Astrocyte of the cerebellum (primary cell): Measurements from ENCODE around the gene NARS2.

ENCODE experiments used
- DNase-seq: peaks from one replicate; pipeline ENCODE4 v3.0.0-alpha.2; 2011; ENCODE audit warnings: low read depth
- H3K4me3 ChIP-seq: 2 replicates; pipeline ENCODE4 v1.5.1; 2011; ENCODE audit warnings: mild to moderate bottlenecking, low read depth, low read length, moderate library complexity
- in situ Hi-C: cut with HindIII; loops from 2 replicates; pipeline ENCODE4 v1.10.0; 2017; ENCODE audit warnings: low sequenced_read_pairs
- TF ChIP-seq, protein P1 (sequence below): IDR thresholded peaks from 2 replicates; pipeline ENCODE4 v1.5.1; 2012; ENCODE audit warnings: low read length, low read depth, moderate library complexity, mild to moderate bottlenecking; ENCODE audit errors: missing control alignments

The NARS2 gene

DNA sequence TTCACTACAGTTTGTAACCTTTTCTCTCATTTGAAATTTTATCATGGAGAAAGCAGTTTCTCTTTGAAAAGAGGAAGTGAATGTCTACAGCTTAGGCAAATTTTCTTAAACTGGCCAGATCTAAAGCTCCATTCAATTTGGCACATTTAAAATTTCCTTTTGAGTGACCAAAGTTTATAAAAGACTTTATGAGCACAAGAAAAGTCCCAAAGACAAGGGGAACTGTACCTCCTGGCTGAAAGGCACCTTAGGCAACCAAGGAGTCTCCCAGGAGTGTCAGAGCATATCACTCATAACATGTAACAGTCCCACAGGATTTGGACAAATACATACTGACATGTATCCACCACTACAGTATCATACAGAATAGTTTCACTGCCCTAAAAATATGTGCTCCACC, 41.3 kb downstream of the NARS2 start:
- DNase-seq: no peak
- in situ Hi-C loops: no loop called here
- TF ChIP-seq, protein P1, sequence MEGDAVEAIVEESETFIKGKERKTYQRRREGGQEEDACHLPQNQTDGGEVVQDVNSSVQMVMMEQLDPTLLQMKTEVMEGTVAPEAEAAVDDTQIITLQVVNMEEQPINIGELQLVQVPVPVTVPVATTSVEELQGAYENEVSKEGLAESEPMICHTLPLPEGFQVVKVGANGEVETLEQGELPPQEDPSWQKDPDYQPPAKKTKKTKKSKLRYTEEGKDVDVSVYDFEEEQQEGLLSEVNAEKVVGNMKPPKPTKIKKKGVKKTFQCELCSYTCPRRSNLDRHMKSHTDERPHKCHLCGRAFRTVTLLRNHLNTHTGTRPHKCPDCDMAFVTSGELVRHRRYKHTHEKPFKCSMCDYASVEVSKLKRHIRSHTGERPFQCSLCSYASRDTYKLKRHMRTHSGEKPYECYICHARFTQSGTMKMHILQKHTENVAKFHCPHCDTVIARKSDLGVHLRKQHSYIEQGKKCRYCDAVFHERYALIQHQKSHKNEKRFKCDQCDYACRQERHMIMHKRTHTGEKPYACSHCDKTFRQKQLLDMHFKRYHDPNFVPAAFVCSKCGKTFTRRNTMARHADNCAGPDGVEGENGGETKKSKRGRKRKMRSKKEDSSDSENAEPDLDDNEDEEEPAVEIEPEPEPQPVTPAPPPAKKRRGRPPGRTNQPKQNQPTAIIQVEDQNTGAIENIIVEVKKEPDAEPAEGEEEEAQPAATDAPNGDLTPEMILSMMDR: no peak
- H3K4me3 ChIP-seq: no peak overlapping the region

DNA sequence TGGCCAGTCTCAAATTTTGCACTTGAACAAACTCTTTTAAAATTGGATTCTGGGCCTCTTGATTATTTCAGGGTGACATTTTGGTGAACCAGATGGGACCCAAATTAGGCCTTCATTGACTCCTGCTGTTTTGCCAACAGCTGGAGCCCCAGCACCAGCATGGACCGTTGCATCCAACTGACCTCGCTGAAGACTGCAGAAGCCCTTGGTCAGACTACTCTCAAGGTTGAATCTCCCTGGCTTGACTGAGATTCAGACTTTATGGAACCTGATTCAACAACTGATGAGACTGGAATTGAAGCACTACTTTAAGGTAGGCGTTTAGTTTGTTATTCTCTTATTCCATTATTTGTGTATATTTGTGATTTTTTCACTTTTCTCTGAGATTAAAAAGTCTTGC, 41.7 kb downstream of the NARS2 start:
- DNase-seq: no peak
- H3K4me3 ChIP-seq: no peak overlapping the region
- in situ Hi-C loops: no loop called here
- TF ChIP-seq, protein P1: no peak

DNA sequence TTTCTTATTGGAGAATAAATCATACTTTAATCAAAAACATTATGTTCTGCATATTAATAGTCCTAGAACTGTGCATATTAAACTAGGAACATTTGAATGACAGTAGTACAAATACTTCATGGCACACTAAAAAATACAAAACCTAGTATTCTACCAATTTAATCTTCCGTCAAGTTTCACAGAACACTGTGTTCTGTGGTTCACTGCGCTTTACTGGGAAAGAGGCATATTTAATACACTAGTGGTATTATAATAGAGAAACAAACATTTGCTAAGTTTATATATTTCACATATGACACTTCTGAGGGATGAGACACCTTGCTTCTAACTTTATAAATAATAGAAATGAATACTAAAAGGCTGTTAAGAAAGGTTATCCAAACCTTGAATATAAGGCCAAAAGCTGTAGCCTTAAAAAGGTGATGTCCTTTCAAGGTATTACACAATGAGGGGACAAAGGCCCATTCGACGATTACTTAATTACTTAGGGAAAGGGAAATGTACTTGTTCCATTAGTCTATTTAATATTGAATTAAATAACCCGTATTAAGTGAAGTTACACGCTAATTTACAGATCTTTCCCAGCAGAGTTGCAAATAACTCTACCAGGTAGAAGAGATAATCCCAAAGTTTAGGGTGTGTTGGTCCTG, 48.0 kb downstream of the NARS2 start:
- no peak for DNase-seq
- H3K4me3 ChIP-seq: no peak overlapping the region
- TF ChIP-seq, protein P1: no peak
- in situ Hi-C loops: loop anchor here (5.0 kb wide), 1 partner anchor 74 kb away; no protein-coding TSS in a partner anchor

DNA sequence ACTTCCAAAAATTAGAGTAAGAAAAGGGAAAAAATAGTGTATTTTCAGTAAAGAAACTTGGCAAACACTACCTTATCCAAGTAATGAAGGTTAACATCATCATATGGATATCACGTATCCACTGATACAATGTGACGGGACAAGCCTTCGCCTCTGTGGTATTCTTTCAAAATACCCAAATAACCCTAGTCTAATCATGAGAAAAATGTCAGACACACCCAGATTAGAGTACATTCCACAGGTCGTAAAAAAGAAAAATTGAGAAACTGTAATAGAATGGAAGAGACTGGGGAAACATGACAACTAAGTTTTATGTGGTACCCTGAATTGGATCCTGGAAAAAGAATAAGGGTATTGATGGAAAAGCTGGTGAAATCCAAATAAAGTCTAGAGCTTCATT, 48.9 kb downstream of the NARS2 start:
- in situ Hi-C loops: loop anchor here (5.0 kb wide), 1 partner anchor 73 kb away; no protein-coding TSS in a partner anchor
- H3K4me3 ChIP-seq: no peak overlapping the region
- TF ChIP-seq, protein P1: no peak
- no peak for DNase-seq

DNA sequence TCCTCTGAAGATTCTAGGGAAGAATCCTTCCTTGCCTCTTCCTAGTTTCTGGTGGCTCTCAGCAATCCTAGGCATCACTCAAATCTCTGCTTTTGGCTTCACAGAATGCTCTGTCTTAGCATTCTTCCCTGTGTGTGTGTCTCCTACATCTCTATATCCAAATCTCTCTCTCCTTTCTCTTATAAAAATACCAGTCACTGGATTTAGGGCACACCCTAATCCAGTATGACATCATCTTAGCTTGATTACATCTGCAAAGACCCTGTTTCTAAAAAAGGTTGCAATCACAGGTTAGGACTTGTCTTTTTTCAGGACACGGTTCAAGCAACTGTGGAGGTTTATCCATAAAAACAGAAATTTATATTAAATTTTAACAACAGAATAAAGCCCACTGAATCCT, 54.4 kb downstream of the NARS2 start:
- TF ChIP-seq, protein P1: no peak
- in situ Hi-C loops: no loop called here
- no peak for DNase-seq
- no peak overlapping the region for H3K4me3 ChIP-seq

DNA sequence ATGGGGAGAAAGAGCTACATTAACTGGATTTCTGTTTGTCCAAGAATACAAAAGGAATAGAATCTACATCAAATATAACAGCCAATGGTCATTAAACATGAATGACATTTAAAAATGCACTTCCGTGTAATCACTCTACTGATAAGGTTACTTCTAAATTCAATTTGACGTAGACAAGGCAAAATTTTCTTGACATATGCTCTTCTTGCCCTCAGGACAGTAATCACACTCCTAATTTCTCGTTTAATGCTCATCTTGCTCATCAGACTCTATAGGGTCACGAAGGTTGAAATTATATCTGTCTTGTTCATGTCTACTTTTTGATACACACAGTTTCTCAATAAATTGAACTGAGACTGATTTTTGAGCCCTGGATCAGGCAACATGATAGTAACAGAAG, 58.4 kb downstream of the NARS2 start:
- in situ Hi-C loops: no loop called here
- DNase-seq: no peak
- no peak overlapping the region for H3K4me3 ChIP-seq
- TF ChIP-seq, protein P1: no peak
